GM06990 (cell line): ENCODE data around the gene MAPKAP1.
A peak's percentile ranks its signal among the peaks of the same experiment; 100 is the strongest.

Source experiments
- DNase-seq: peaks from one replicate; pipeline ENCODE4 v3.0.0-alpha.2; 2011; ENCODE audit not compliant: insufficient read length; ENCODE audit errors: extremely low read depth
- H3K27me3 ChIP-seq: replicated peaks from 2 replicates; pipeline ENCODE4 v1.6.0; 2011; ENCODE audit warnings: low read length; ENCODE audit not compliant: control insufficient read depth, insufficient read depth
- H3K36me3 ChIP-seq: 2 replicates; pipeline ENCODE4 v1.5.1; 2011; ENCODE audit warnings: low read length; ENCODE audit not compliant: control insufficient read depth, insufficient read depth
- H3K4me3 ChIP-seq: replicated peaks from 2 replicates; pipeline ENCODE4 v1.5.1; 2011; ENCODE audit warnings: low read depth, mild to moderate bottlenecking, control low read depth, low read length
- CTCF ChIP-seq: IDR thresholded peaks from 2 replicates; pipeline ENCODE4 v1.5.1; 2011; ENCODE audit warnings: low read length, control low read depth, mild to moderate bottlenecking, inconsistent platforms; ENCODE audit not compliant: insufficient read depth, poor library complexity, severe bottlenecking

Gene MAPKAP1

GRCh38 chr9:125536167-125536772 is 170.7 kb downstream of the MAPKAP1 start:
- Histone ChIP-seq H3K36me3 (peaks cover 4% of the 10 kb centered on the region; the same call in 1 of the 2 replicates), H3K27me3 (no peaks in the 10 kb centered on the region)
- no peak for DNase-seq

DNA sequence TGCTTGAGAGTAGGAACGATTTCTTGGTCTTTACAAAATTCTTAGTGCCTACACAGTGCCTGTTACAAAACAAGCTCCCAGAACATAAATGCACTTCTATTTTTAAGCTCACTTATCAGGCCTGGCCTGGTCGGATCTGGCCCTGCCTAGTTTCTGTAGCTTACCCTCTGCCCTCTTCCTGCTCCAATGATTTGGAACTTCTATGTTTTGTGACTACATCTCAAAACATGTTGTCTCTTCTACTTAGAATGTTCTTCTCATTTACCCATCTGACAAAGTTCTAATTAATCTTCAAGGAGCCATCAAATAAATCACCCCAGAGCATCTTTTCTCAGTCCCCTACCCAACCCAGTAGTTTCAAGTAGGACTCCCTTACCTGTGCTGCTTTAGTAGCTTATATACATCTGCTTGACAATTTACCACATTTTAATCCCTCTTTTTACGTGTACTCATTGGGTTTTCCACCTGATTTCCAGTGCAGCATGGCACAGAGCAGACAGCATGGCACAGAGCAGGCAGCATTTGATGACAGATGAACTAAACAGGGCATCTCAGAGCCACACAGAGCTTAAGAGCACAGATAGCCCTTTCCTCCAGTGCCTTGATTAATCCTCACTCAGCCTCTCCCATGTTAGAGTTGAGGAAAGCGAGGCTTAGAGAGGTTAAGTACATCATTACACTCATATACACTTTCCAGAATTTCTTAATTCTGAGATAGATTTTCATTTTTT is 171.9 kb downstream of the MAPKAP1 start:
- no peak for DNase-seq
- TF ChIP-seq CTCF = no peak
- H3K36me3 ChIP-seq = peaks cover 3% of the 10 kb centered on the region; the same call in 1 of the 2 replicates

More at GRCh38 chr9:125536167-125536772, 170.7 kb downstream of the MAPKAP1 start:
- TF ChIP-seq CTCF = no peak
- H3K4me3 ChIP-seq = no peak overlapping the region

DNA sequence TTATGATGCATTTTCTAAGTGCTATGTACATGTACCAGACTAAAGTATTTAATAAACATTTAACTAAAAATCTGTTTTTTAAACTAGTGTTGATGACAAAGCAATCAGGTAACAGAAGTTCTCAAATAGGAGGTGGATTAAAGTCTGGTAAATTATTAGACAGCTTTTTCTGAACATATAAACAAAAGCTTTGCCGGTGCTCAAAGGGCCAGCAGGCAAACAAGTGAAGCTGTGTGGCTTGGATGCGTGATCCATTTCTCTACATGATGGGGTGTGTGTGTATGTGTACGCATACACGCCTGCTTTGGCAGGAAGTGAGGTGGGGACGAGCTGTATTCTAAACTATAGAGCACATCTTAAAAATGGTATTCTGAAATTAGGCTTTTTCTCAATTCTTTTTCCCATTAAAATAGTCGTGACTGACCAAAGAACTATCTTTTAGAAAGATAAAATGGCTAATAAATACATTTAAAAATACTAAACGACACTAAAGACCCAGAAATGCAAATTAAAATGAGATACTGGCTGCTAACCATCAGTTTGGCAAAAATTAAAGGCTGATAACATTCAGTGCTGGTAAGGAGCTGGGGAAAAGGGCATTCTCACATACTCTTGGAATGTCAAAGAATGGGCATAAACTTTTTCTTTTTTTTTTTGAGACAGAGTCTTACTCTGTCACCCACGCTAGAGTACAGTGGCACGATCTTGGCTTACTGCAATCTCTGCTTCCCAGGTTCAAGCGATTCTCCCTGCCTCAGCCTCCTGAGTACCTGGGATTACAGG is 174.0 kb downstream of the MAPKAP1 start:
- no peak for DNase-seq
- Histone ChIP-seq H3K4me3 (no peak overlapping the region), H3K36me3 (peaks cover 3% of the 10 kb centered on the region; the same call in 1 of the 2 replicates), H3K27me3 (no peaks in the 10 kb centered on the region)
- no peak for TF ChIP-seq CTCF

More for the DNA sequence above, 171.9 kb downstream of the MAPKAP1 start:
- H3K27me3 ChIP-seq = no peaks in the 10 kb centered on the region
- H3K4me3 ChIP-seq = no peak overlapping the region

- Histone ChIP-seq H3K27me3 (no peaks in the 10 kb centered on the region), H3K36me3 (peaks cover 2% of the 10 kb centered on the region), H3K4me3 (no peak overlapping the region)
- no peak for TF ChIP-seq CTCF
- no peak for DNase-seq
These were observed 174.6 kb downstream of the MAPKAP1 start for GRCh38 chr9:125532412-125532811.

DNA sequence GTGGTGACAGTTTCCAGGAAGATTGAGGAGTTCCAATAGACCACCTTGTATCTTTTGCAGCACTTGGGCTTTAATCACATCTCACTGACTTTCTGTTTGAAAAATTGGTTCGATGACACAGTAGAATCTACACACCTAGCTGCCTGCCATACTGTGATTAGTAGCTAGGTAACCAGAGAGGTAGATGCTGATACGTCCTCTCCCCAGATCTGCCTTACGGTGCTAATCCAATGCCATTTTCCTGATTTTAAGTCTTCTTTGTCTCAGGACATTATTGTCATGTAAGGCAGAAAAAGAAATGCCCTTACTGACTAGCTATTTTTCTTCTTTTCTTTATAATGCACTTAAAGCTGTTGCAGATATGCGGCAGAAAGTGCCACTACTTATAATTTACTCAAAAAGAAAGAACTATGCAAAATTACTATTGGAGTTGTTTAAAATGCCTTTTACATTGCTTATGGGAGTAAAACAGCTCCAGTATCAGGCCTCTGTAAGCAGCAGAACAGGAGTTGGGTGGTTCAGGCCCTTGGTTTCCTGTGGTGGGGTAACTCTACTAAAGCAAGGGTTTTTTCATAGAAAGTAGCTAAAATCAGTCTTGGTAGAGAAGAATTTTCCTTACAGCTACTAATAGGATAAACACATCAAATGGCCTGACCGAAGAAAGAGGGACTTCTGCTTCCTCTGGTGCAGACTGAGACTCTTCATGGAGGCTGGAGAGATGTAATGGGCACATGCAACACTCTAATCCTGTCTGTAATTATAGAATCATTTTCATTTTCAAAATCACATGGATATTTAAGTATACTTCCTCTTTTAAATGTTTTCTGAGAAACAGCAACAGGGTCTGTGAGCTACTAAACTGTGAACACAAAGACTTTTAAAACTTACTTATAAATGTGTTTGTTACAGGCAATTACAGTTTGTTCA is 177.2 kb downstream of the MAPKAP1 start:
- no peaks in the 10 kb centered on the region; the same call in 1 of the 2 replicates for H3K36me3 ChIP-seq
- H3K4me3 ChIP-seq = peak overlapping the region; percentile 31; the same call in 1 of the 2 replicates
- no peaks in the 10 kb centered on the region for H3K27me3 ChIP-seq
- TF ChIP-seq CTCF = no peak
- DNase-seq = peak; percentile 56
